ENCODE measurements around the gene SLC35F4.

Gene SLC35F4

DNA sequence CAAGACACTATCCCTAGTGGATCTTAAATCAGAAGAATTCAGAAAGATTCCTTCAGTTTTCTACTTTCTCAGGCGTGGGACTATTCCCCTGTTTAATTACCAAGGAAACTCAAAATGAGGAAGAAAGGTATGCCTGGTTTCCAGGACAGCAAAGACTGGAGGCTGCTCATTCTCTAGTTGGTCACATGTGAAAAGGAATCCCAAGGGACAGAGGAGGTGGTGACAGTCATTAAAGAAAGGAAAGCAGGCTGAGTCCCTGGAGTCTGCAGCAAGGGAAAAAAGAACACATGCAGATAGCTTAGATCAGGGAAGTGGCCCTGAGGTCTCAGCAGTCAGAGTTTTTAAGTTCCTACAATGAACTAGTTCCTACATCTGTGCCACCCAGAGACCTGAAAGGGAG is 206.8 kb downstream of the SLC35F4 start:
- TF ChIP-seq SPI1 (IDR thresholded peaks at IDR 0.05; ENCODE audit: borderline replicate concordance, low read depth) (no peak), POLR2AphosphoS5 (IDR thresholded peaks at IDR 0.05; ENCODE audit: low read depth) (no peak), GABPA (IDR thresholded peaks at IDR 0.05; ENCODE audit: low read depth) (no peak)
- TF ChIP-seq, protein P1, sequence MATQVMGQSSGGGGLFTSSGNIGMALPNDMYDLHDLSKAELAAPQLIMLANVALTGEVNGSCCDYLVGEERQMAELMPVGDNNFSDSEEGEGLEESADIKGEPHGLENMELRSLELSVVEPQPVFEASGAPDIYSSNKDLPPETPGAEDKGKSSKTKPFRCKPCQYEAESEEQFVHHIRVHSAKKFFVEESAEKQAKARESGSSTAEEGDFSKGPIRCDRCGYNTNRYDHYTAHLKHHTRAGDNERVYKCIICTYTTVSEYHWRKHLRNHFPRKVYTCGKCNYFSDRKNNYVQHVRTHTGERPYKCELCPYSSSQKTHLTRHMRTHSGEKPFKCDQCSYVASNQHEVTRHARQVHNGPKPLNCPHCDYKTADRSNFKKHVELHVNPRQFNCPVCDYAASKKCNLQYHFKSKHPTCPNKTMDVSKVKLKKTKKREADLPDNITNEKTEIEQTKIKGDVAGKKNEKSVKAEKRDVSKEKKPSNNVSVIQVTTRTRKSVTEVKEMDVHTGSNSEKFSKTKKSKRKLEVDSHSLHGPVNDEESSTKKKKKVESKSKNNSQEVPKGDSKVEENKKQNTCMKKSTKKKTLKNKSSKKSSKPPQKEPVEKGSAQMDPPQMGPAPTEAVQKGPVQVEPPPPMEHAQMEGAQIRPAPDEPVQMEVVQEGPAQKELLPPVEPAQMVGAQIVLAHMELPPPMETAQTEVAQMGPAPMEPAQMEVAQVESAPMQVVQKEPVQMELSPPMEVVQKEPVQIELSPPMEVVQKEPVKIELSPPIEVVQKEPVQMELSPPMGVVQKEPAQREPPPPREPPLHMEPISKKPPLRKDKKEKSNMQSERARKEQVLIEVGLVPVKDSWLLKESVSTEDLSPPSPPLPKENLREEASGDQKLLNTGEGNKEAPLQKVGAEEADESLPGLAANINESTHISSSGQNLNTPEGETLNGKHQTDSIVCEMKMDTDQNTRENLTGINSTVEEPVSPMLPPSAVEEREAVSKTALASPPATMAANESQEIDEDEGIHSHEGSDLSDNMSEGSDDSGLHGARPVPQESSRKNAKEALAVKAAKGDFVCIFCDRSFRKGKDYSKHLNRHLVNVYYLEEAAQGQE (IDR thresholded peaks at IDR 0.05; ENCODE audit: insufficient replicate concordance, low read depth), result no peak
- TF ChIP-seq, protein P2, sequence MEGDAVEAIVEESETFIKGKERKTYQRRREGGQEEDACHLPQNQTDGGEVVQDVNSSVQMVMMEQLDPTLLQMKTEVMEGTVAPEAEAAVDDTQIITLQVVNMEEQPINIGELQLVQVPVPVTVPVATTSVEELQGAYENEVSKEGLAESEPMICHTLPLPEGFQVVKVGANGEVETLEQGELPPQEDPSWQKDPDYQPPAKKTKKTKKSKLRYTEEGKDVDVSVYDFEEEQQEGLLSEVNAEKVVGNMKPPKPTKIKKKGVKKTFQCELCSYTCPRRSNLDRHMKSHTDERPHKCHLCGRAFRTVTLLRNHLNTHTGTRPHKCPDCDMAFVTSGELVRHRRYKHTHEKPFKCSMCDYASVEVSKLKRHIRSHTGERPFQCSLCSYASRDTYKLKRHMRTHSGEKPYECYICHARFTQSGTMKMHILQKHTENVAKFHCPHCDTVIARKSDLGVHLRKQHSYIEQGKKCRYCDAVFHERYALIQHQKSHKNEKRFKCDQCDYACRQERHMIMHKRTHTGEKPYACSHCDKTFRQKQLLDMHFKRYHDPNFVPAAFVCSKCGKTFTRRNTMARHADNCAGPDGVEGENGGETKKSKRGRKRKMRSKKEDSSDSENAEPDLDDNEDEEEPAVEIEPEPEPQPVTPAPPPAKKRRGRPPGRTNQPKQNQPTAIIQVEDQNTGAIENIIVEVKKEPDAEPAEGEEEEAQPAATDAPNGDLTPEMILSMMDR (IDR thresholded peaks at IDR 0.05; ENCODE audit: insufficient read depth, low read length), result no peak
- H3K4me3 ChIP-seq (replicated peaks; ENCODE audit: insufficient read depth, low read length), result no peak overlapping the region
- DNase-seq (ENCODE audit: low read depth in 1 of 2, low spot score in 1 of 2), result no peak
- no peak overlapping the region for H3K27ac ChIP-seq (replicated peaks)
- no peaks in the 10 kb centered on the region for H3K27me3 ChIP-seq (ENCODE audit: insufficient read depth, poor library complexity, severe bottlenecking)

DNA sequence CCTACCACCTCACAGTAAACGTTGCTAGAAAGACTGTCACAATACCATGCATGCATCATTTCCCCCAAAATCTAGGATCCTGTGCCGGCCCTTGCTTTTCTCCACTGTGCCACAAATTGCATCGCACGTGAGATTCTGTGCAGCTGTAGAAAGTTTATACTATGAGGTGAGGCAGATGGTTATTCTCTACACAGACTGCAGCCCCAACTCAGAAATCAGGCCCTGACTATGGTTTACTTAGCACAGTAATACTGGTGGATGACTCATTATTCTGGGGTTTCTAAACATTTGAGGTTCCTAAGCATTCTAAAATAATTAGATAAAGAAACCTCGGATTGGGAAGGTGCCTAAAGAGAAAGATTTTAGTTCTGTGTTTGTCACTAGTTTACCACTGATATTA is 208.4 kb downstream of the SLC35F4 start:
- no peak overlapping the region for H3K4me3 ChIP-seq (replicated peaks; ENCODE audit: insufficient read depth, low read length)
- TF ChIP-seq, protein P2 (IDR thresholded peaks at IDR 0.05; ENCODE audit: insufficient read depth, low read length), result no peak
- TF ChIP-seq GABPA (IDR thresholded peaks at IDR 0.05; ENCODE audit: low read depth) (no peak), POLR2AphosphoS5 (IDR thresholded peaks at IDR 0.05; ENCODE audit: low read depth) (no peak), SPI1 (IDR thresholded peaks at IDR 0.05; ENCODE audit: borderline replicate concordance, low read depth) (no peak)
- TF ChIP-seq, protein P1 (IDR thresholded peaks at IDR 0.05; ENCODE audit: insufficient replicate concordance, low read depth), result no peak
- no peaks in the 10 kb centered on the region for H3K27me3 ChIP-seq (ENCODE audit: insufficient read depth, poor library complexity, severe bottlenecking)
- H3K27ac ChIP-seq (replicated peaks), result no peak overlapping the region
- no peak for DNase-seq (ENCODE audit: low read depth in 1 of 2, low spot score in 1 of 2)

DNA sequence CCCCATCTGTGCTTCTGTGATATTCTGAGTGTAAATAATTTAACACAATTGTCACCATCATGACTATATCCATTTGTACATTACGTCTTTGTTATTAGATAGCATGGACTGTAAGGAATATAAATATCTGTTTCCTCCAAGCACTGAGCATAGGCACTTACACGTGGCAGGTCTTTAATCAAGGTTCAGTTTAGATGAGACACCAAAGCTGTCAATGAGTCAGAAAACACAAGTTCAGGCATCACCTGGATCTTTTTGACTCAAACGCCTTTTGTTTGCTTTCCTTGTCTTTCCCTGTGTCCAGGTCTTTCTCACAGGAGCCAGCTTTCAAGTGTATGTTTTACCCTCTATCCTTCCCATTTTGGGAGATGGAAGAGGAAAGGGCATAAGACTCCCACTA is 209.0 kb downstream of the SLC35F4 start:
- DNase-seq (ENCODE audit: low read depth in 1 of 2, low spot score in 1 of 2), result no peak
- Histone ChIP-seq H3K4me3 (replicated peaks; ENCODE audit: insufficient read depth, low read length) (no peak overlapping the region), H3K27me3 (ENCODE audit: insufficient read depth, poor library complexity, severe bottlenecking) (no peaks in the 10 kb centered on the region), H3K27ac (replicated peaks) (no peak overlapping the region)
- TF ChIP-seq, protein P1 (IDR thresholded peaks at IDR 0.05; ENCODE audit: insufficient replicate concordance, low read depth), result no peak
- TF ChIP-seq POLR2AphosphoS5 (IDR thresholded peaks at IDR 0.05; ENCODE audit: low read depth), result no peak
- TF ChIP-seq, protein P2 (IDR thresholded peaks at IDR 0.05; ENCODE audit: insufficient read depth, low read length), result no peak
- no peak for TF ChIP-seq SPI1 (IDR thresholded peaks at IDR 0.05; ENCODE audit: borderline replicate concordance, low read depth)
- TF ChIP-seq GABPA (IDR thresholded peaks at IDR 0.05; ENCODE audit: low read depth), result no peak
